Measurements from ENCODE around the gene LCNL1. TPM values are rescaled to one million over a fixed set of nuclear protein-coding genes. Genes with fewer than 3 reads are reported as not detected.

Gene LCNL1
- total RNA-seq, 1 experiment from 2014 or later = 0.11 TPM

Other genes with a start within 250 kb of the LCNL1 start
- not detected in 2 replicates for gene LCN10, start 240.1 kb upstream of the LCNL1 start, total RNA-seq (2014; rRNA removed)
- not detected in 2 replicates for gene LCN6, start 234.5 kb upstream of the LCNL1 start, total RNA-seq (2014; rRNA removed)
- gene LCN8, start 224.8 kb upstream of the LCNL1 start, total RNA-seq (2014; rRNA removed) = not detected in 2 replicates
- gene LCN15, start 218.5 kb upstream of the LCNL1 start, total RNA-seq (2014; rRNA removed) = not detected in 2 replicates
- 61.2 and 76.3 TPM in 2 replicates for gene TMEM141, start 191.6 kb upstream of the LCNL1 start, total RNA-seq (2014; rRNA removed)
- 1.4 TPM in 1 of 2 replicates, not detected in the other for gene CCDC183, start 186.7 kb upstream of the LCNL1 start, total RNA-seq (2014; rRNA removed)
- 83.4 and 91.3 TPM in 2 replicates for gene RABL6, start 175.0 kb upstream of the LCNL1 start, total RNA-seq (2014; rRNA removed)
- 3.1 and 3.6 TPM in 2 replicates for gene AJM1, start 140.5 kb upstream of the LCNL1 start, total RNA-seq (2014; rRNA removed)
- 109 and 122 TPM in 2 replicates for gene PHPT1, start 133.6 kb upstream of the LCNL1 start, total RNA-seq (2014; rRNA removed)
- gene MAMDC4, start 130.6 kb upstream of the LCNL1 start, total RNA-seq (2014; rRNA removed) = 3.8 and 7.2 TPM in 2 replicates
- gene EDF1, start 116.7 kb upstream of the LCNL1 start, total RNA-seq (2014; rRNA removed) = 335 and 349 TPM in 2 replicates
- gene TRAF2, start 96.5 kb upstream of the LCNL1 start, total RNA-seq (2014; rRNA removed) = 11.7 and 12.6 TPM in 2 replicates
- gene FBXW5, start 38.3 kb upstream of the LCNL1 start, total RNA-seq (2014; rRNA removed) = 205 and 264 TPM in 2 replicates
- not detected in 2 replicates for gene C8G, start 37.8 kb upstream of the LCNL1 start, total RNA-seq (2014; rRNA removed)
- not detected in 2 replicates for gene LCN12, start 30.7 kb upstream of the LCNL1 start, total RNA-seq (2014; rRNA removed)
- 2.0 TPM in 1 of 2 replicates, not detected in the other for gene PTGDS, start 5.5 kb upstream of the LCNL1 start, total RNA-seq (2014; rRNA removed)
- gene PAXX, start 9.4 kb downstream of the LCNL1 start, total RNA-seq (2014; rRNA removed) = 53.2 and 67.3 TPM in 2 replicates
- 0.52 TPM in 1 of 2 replicates, not detected in the other for gene CLIC3, start 13.6 kb downstream of the LCNL1 start, total RNA-seq (2014; rRNA removed)
- gene ABCA2, start 45.2 kb downstream of the LCNL1 start, total RNA-seq (2014; rRNA removed) = 13.2 and 15.5 TPM in 2 replicates
- gene FUT7, start 49.1 kb downstream of the LCNL1 start, total RNA-seq (2014; rRNA removed) = not detected in 2 replicates
- 5.3 and 5.5 TPM in 2 replicates for gene NPDC1, start 63.2 kb downstream of the LCNL1 start, total RNA-seq (2014; rRNA removed)
- gene ENTPD2, start 71.1 kb downstream of the LCNL1 start, total RNA-seq (2014; rRNA removed) = not detected in 2 replicates
- gene SAPCD2, start 87.6 kb downstream of the LCNL1 start, total RNA-seq (2014; rRNA removed) = 16.1 and 17.7 TPM in 2 replicates
- gene UAP1L1, start 94.5 kb downstream of the LCNL1 start, total RNA-seq (2014; rRNA removed) = 13.6 and 17.6 TPM in 2 replicates
- 78.4 and 92.8 TPM in 2 replicates for gene MAN1B1, start 104.0 kb downstream of the LCNL1 start, total RNA-seq (2014; rRNA removed)
- 81.8 and 91.5 TPM in 2 replicates for gene DPP7, start 131.7 kb downstream of the LCNL1 start, total RNA-seq (2014; rRNA removed)
- 0.29 TPM in 1 of 2 replicates, not detected in the other for gene GRIN1, start 156.2 kb downstream of the LCNL1 start, total RNA-seq (2014; rRNA removed)
- gene LRRC26, start 187.1 kb downstream of the LCNL1 start, total RNA-seq (2014; rRNA removed) = not detected in 2 replicates
- gene TMEM210, start 189.1 kb downstream of the LCNL1 start, total RNA-seq (2014; rRNA removed) = 0.45 TPM in 1 of 2 replicates, not detected in the other
- 21.9 and 24.4 TPM in 2 replicates for gene ANAPC2, start 205.6 kb downstream of the LCNL1 start, total RNA-seq (2014; rRNA removed)
- 108 and 115 TPM in 2 replicates for gene SSNA1, start 205.7 kb downstream of the LCNL1 start, total RNA-seq (2014; rRNA removed)
- 6.3 and 10.7 TPM in 2 replicates for gene TPRN, start 217.7 kb downstream of the LCNL1 start, total RNA-seq (2014; rRNA removed)
- gene TMEM203, start 222.7 kb downstream of the LCNL1 start, total RNA-seq (2014; rRNA removed) = 45.7 and 50.1 TPM in 2 replicates
- gene NDOR1, start 222.7 kb downstream of the LCNL1 start, total RNA-seq (2014; rRNA removed) = 15.4 and 16.9 TPM in 2 replicates
- 0.26 TPM in 1 of 2 replicates, not detected in the other for gene RNF208, start 239.2 kb downstream of the LCNL1 start, total RNA-seq (2014; rRNA removed)
- gene CYSRT1, start 242.2 kb downstream of the LCNL1 start, total RNA-seq (2014; rRNA removed) = 4.1 and 4.4 TPM in 2 replicates
- 0.06 and 0.23 TPM in 2 replicates for gene RNF224, start 244.5 kb downstream of the LCNL1 start, total RNA-seq (2014; rRNA removed)
- 0.06 TPM in 1 of 2 replicates, not detected in the other for gene SLC34A3, start 247.9 kb downstream of the LCNL1 start, total RNA-seq (2014; rRNA removed)

Data from LHCN-M2 (cell line).